Neural cell (in vitro differentiated cells): ENCODE measurements around the gene MTRF1L.

ENCODE experiments used
- POLR2AphosphoS5 ChIP-seq: IDR thresholded peaks from 2 replicates; pipeline ENCODE4 v1.6.1; 2012
- RAD21 ChIP-seq: fragments of 450-650 bp; conservative IDR thresholded peaks from 2 replicates; pipeline ENCODE4 v1.6.1; 2014; ENCODE audit warnings: antibody characterized with exemption, mild to moderate bottlenecking, moderate library complexity
- SMC3 ChIP-seq: fragments of 450-650 bp; conservative IDR thresholded peaks from 2 replicates; pipeline ENCODE4 v1.6.1; 2014; ENCODE audit warnings: antibody characterized with exemption, mild to moderate bottlenecking, moderate library complexity; ENCODE audit not compliant: poor library complexity

- TF ChIP-seq POLR2AphosphoS5 (no peak), SMC3 (no peak), RAD21 (no peak)
Measured at GRCh38 chr6:152969688-152970418, 32.7 kb downstream of the MTRF1L start.
